NCI-H2029 treated with DMSO at 0.1 percent for 48 hours (cell line): Measurements from ENCODE around the gene PDZRN3.

Source experiments
- DNase-seq: peaks from one replicate; lab custom pipeline; 2025; lab: John Stamatoyannopoulos, UW

Gene PDZRN3

GRCh38 chr3:73384091-73384906 lies 240.4 kb downstream of the PDZRN3 start:
- no peak for DNase-seq

GRCh38 chr3:73383470-73384049 lies 241.2 kb downstream of the PDZRN3 start:
- DNase-seq, result no peak

GRCh38 chr3:73381551-73381950 lies 243.2 kb downstream of the PDZRN3 start:
- DNase-seq, result no peak

- no peak for DNase-seq
These were observed 243.8 kb downstream of the PDZRN3 start for GRCh38 chr3:73380735-73381532.

GRCh38 chr3:73379465-73379864 lies 245.3 kb downstream of the PDZRN3 start:
- no peak for DNase-seq

- no peak for DNase-seq
These were observed 246.5 kb downstream of the PDZRN3 start for GRCh38 chr3:73378207-73378606.

GRCh38 chr3:73365756-73366397 lies 258.9 kb downstream of the PDZRN3 start:
- DNase-seq, result no peak

- DNase-seq, result no peak
These were observed 260.2 kb downstream of the PDZRN3 start for GRCh38 chr3:73364517-73364916.

GRCh38 chr3:73363093-73363492 lies 261.6 kb downstream of the PDZRN3 start:
- DNase-seq, result no peak

- DNase-seq, result no peak
These were observed 263.1 kb downstream of the PDZRN3 start for GRCh38 chr3:73361591-73361990.

- DNase-seq, result no peak
These were observed 271.0 kb downstream of the PDZRN3 start for GRCh38 chr3:73353649-73354217.

- no peak for DNase-seq
These were observed 271.7 kb downstream of the PDZRN3 start for GRCh38 chr3:73352841-73353645.

GRCh38 chr3:73351423-73352071 lies 273.2 kb downstream of the PDZRN3 start:
- DNase-seq, result no peak

- DNase-seq, result no peak
These were observed 273.7 kb downstream of the PDZRN3 start for GRCh38 chr3:73350996-73351395.

GRCh38 chr3:73349657-73350056 lies 275.1 kb downstream of the PDZRN3 start:
- no peak for DNase-seq

GRCh38 chr3:73342077-73342476 lies 282.7 kb downstream of the PDZRN3 start:
- no peak for DNase-seq

- DNase-seq, result no peak
These were observed 283.3 kb downstream of the PDZRN3 start for GRCh38 chr3:73341272-73341935.

- DNase-seq, result no peak
These were observed 292.2 kb downstream of the PDZRN3 start for GRCh38 chr3:73332558-73332957.
